ENCODE data around the gene SS18L1. TPM values are rescaled to one million over a fixed set of nuclear protein-coding genes. Genes with fewer than 3 reads are reported as not detected.

The SS18L1 gene
- total RNA-seq, 4 donors from 2014 or later: 0.51 to 21.7 (median 12.8) TPM

- intact Hi-C loops (cut with DNase I; ENCODE audit: low total_unique reads): no loop called here
- H3K36me3 ChIP-seq: no peaks in the 10 kb centered on the region
- H3K27ac ChIP-seq: no peak overlapping the region
- no peak for TF ChIP-seq CTCF (IDR thresholded peaks at IDR 0.05)
- TF ChIP-seq POLR2A (IDR thresholded peaks at IDR 0.05): no peak
- no peak overlapping the region for H3K4me3 ChIP-seq
- peaks cover 0 to 2% of the 10 kb centered on the region in 2 donors for H3K4me1 ChIP-seq
- no peaks in the 10 kb centered on the region for H3K9me3 ChIP-seq
- no peak for DNase-seq
- no peaks in the 10 kb centered on the region for H3K27me3 ChIP-seq
These were observed 25.2 kb upstream of the SS18L1 start for GRCh38 chr20:62118113-62119043.

GRCh38 chr20:62119115-62119514 lies 24.5 kb upstream of the SS18L1 start:
- H3K4me1 ChIP-seq: peaks cover 5 to 9% of the 10 kb centered on the region in 2 donors
- intact Hi-C loops (cut with DNase I; ENCODE audit: low total_unique reads): no loop called here
- no peaks in the 10 kb centered on the region for H3K9me3 ChIP-seq
- no peak overlapping the region for H3K4me3 ChIP-seq
- no peak overlapping the region for H3K27ac ChIP-seq
- H3K27me3 ChIP-seq: no peaks in the 10 kb centered on the region
- DNase-seq: no peak
- H3K36me3 ChIP-seq: no peaks in the 10 kb centered on the region
- TF ChIP-seq POLR2A (IDR thresholded peaks at IDR 0.05): no peak
- no peak for TF ChIP-seq CTCF (IDR thresholded peaks at IDR 0.05)

GRCh38 chr20:62119591-62120364 lies 23.8 kb upstream of the SS18L1 start:
- H3K27ac ChIP-seq: no peak overlapping the region

GRCh38 chr20:62120365-62120762 lies 23.2 kb upstream of the SS18L1 start:
- Histone ChIP-seq H3K4me1 (peaks cover 5 to 11% of the 10 kb centered on the region in 2 donors), H3K27ac (no peak overlapping the region), H3K9me3 (no peaks in the 10 kb centered on the region), H3K27me3 (no peaks in the 10 kb centered on the region), H3K4me3 (no peak overlapping the region), H3K36me3 (no peaks in the 10 kb centered on the region)
- no peak for TF ChIP-seq CTCF (IDR thresholded peaks at IDR 0.05)
- no peak for TF ChIP-seq POLR2A (IDR thresholded peaks at IDR 0.05)
- intact Hi-C loops (cut with DNase I; ENCODE audit: low total_unique reads): loop anchor here (10.0 kb wide), 1 partner anchor 56 kb away; the partner anchor contains the start of gene TAF4
- no peak for DNase-seq

More at GRCh38 chr20:62119591-62120364, 23.8 kb upstream of the SS18L1 start:
- no peak for DNase-seq
- Histone ChIP-seq H3K4me3 (no peak overlapping the region), H3K9me3 (no peaks in the 10 kb centered on the region), H3K36me3 (no peaks in the 10 kb centered on the region), H3K4me1 (peaks cover 5 to 11% of the 10 kb centered on the region in 2 donors), H3K27me3 (no peaks in the 10 kb centered on the region)
- intact Hi-C loops (cut with DNase I; ENCODE audit: low total_unique reads): loop anchor here (10.0 kb wide), 1 partner anchor 55 kb away; the partner anchor contains the start of gene TAF4
- no peak for TF ChIP-seq CTCF (IDR thresholded peaks at IDR 0.05)
- no peak for TF ChIP-seq POLR2A (IDR thresholded peaks at IDR 0.05)

Data from uterus (tissue), 4 donors.